Measurements from ENCODE around the gene FGF12.
"Not testable (repeated sequence)": the region's sequence is repeated elsewhere in the genome, so short reads cannot be mapped to it uniquely, and the experiment has no call there.

The FGF12 gene

DNA sequence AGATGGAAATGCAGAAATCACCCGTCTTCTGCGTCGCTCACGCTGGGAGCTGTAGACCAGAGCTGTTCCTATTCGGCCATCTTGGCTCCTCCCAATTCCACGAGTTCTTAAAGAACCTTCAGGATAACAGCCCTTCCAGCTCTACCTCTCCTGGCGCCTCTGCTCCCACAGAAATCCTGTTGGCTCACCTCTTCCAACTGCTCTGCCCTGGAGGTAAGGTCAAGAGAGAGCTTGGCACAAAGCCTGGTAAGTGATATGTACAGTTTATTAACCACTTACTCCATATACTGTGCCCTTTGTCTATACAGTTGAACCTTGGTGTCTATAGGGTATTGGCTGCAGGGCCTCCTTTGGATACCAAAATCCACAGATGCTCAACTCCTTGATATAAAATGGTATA lies 17.8 kb upstream of the FGF12 start:
- Histone ChIP-seq H3K4me1 (ENCODE audit: control insufficient read depth in 1 of 2, insufficient read depth in 2 of 2, low read length in 2 of 2) (no peaks in the 10 kb centered on the region), H3K4me3 (ENCODE audit: low read depth, low read length) (no peak overlapping the region), H3K18ac (ENCODE audit: low read length) (no peak overlapping the region), H4K91ac (ENCODE audit: low read depth, low read length) (no peak overlapping the region), H3K27ac (ENCODE audit: low read depth, low read length) (no peak overlapping the region), H3K9ac (ENCODE audit: low read length) (no peak overlapping the region), H3K23ac (ENCODE audit: low read length) (no peak overlapping the region), H2BK120ac (ENCODE audit: insufficient read depth, low read length, poor library complexity) (no peak overlapping the region), H3K36me3 (ENCODE audit: control insufficient read depth in 1 of 2, insufficient read depth in 2 of 2, low read length in 2 of 2) (no peaks in the 10 kb centered on the region), H3K14ac (ENCODE audit: low read length) (no peak overlapping the region), H3K4me2 (ENCODE audit: low read length) (no peak overlapping the region), H4K12ac (ENCODE audit: low read depth, low read length) (no peak overlapping the region), H4K8ac (ENCODE audit: low read depth, low read length) (no peak overlapping the region), H3K4ac (ENCODE audit: low read depth, low read length) (no peak overlapping the region), H3K9me3 (ENCODE audit: insufficient read depth, low read depth, low read length) (no peaks in the 10 kb centered on the region), H3K79me2 (ENCODE audit: control insufficient read depth, insufficient read depth, low read length, poor library complexity) (no peaks in the 10 kb centered on the region), H2AFZ (ENCODE audit: insufficient read depth, low read length, poor library complexity) (no peak overlapping the region), H3K79me1 (ENCODE audit: low read length) (no peaks in the 10 kb centered on the region), H2AK5ac (ENCODE audit: low read length) (no peak overlapping the region), H2BK12ac (ENCODE audit: low read length) (no peak overlapping the region), H2BK5ac (ENCODE audit: low read depth, low read length, poor library complexity) (no peak overlapping the region), H3K27me3 (ENCODE audit: insufficient read depth, low read length) (no peaks in the 10 kb centered on the region)
- WGBS (ENCODE audit: extremely low coverage, insufficient coverage, insufficient read length) = no CpG with 5 or more reads among the region's 7 CpGs
- DNase-seq = no peak

DNA sequence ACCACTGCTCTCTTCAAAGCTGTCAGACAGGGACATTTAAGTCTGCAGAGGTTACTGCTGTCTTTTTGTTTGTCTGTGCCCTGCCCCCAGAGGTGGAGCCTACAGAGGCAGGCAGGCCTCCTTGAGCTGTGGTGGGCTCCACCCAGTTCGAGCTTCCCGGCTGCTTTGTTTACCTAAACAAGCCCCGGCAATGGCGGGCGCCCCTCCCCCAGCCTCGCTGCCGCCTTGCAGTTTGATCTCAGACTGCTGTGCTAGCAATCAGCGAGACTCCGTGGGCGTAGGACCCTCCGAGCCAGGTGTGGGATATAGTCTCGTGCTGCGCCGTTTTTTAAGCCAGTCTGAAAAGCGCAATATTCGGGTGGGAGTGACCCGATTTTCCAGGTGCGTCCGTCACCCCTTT lies 17.3 kb upstream of the FGF12 start:
- H2BK12ac ChIP-seq (ENCODE audit: low read length); H3K27me3 ChIP-seq (ENCODE audit: insufficient read depth, low read length); H2AFZ ChIP-seq (ENCODE audit: insufficient read depth, low read length, poor library complexity); H3K4me1 ChIP-seq (ENCODE audit: control insufficient read depth in 1 of 2, insufficient read depth in 2 of 2, low read length in 2 of 2); H3K23ac ChIP-seq (ENCODE audit: low read length); H3K27ac ChIP-seq (ENCODE audit: low read depth, low read length); H3K4ac ChIP-seq (ENCODE audit: low read depth, low read length); H3K9me3 ChIP-seq (ENCODE audit: insufficient read depth, low read depth, low read length); H4K12ac ChIP-seq (ENCODE audit: low read depth, low read length); H3K9ac ChIP-seq (ENCODE audit: low read length); H3K36me3 ChIP-seq (ENCODE audit: control insufficient read depth in 1 of 2, insufficient read depth in 2 of 2, low read length in 2 of 2); H3K79me1 ChIP-seq (ENCODE audit: low read length); H3K79me2 ChIP-seq (ENCODE audit: control insufficient read depth, insufficient read depth, low read length, poor library complexity); H4K91ac ChIP-seq (ENCODE audit: low read depth, low read length); H3K14ac ChIP-seq (ENCODE audit: low read length); H4K8ac ChIP-seq (ENCODE audit: low read depth, low read length); DNase-seq; H3K18ac ChIP-seq (ENCODE audit: low read length); H3K4me2 ChIP-seq (ENCODE audit: low read length); H2BK120ac ChIP-seq (ENCODE audit: insufficient read depth, low read length, poor library complexity); H2BK5ac ChIP-seq (ENCODE audit: low read depth, low read length, poor library complexity); H3K4me3 ChIP-seq (ENCODE audit: low read depth, low read length); H2AK5ac ChIP-seq (ENCODE audit: low read length): not testable (repeated sequence)
- WGBS (ENCODE audit: extremely low coverage, insufficient coverage, insufficient read length) = no CpG with 5 or more reads among the region's 19 CpGs

DNA sequence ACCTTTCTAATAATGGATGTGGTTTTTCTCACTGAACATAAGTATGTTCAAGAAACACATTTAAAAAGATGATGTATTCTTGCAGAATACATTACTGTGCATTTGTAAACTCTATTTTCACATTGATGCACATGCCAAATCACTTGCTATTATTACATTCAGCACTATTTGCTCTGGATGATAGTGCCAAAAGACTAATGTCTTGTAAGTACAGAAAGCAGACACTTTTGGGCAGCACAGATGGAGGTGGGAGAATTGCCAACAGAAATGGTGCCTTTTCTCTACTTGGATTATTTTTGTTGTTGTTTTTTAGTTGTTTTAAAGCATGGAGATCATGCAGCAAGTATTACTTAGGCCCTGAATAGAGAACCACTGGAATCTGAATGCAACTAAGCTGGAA lies 10.2 kb upstream of the FGF12 start:
- Histone ChIP-seq H3K36me3 (ENCODE audit: control insufficient read depth in 1 of 2, insufficient read depth in 2 of 2, low read length in 2 of 2) (no peaks in the 10 kb centered on the region), H3K4me3 (ENCODE audit: low read depth, low read length) (no peak overlapping the region), H4K91ac (ENCODE audit: low read depth, low read length) (no peak overlapping the region), H3K18ac (ENCODE audit: low read length) (no peak overlapping the region), H3K4me1 (ENCODE audit: control insufficient read depth in 1 of 2, insufficient read depth in 2 of 2, low read length in 2 of 2) (no peaks in the 10 kb centered on the region), H2BK12ac (ENCODE audit: low read length) (no peak overlapping the region), H2AFZ (ENCODE audit: insufficient read depth, low read length, poor library complexity) (no peak overlapping the region), H3K23ac (ENCODE audit: low read length) (no peak overlapping the region), H3K4ac (ENCODE audit: low read depth, low read length) (no peak overlapping the region), H2AK5ac (ENCODE audit: low read length) (no peak overlapping the region), H3K27me3 (ENCODE audit: insufficient read depth, low read length) (no peaks in the 10 kb centered on the region), H3K79me1 (ENCODE audit: low read length) (no peaks in the 10 kb centered on the region), H2BK5ac (ENCODE audit: low read depth, low read length, poor library complexity) (no peak overlapping the region), H4K12ac (ENCODE audit: low read depth, low read length) (no peak overlapping the region), H2BK120ac (ENCODE audit: insufficient read depth, low read length, poor library complexity) (no peak overlapping the region), H3K14ac (ENCODE audit: low read length) (no peak overlapping the region), H3K9me3 (ENCODE audit: insufficient read depth, low read depth, low read length) (no peaks in the 10 kb centered on the region), H4K8ac (ENCODE audit: low read depth, low read length) (no peak overlapping the region), H3K79me2 (ENCODE audit: control insufficient read depth, insufficient read depth, low read length, poor library complexity) (no peaks in the 10 kb centered on the region), H3K27ac (ENCODE audit: low read depth, low read length) (no peak overlapping the region), H3K9ac (ENCODE audit: low read length) (no peak overlapping the region), H3K4me2 (ENCODE audit: low read length) (no peak overlapping the region)
- no peak for DNase-seq

DNA sequence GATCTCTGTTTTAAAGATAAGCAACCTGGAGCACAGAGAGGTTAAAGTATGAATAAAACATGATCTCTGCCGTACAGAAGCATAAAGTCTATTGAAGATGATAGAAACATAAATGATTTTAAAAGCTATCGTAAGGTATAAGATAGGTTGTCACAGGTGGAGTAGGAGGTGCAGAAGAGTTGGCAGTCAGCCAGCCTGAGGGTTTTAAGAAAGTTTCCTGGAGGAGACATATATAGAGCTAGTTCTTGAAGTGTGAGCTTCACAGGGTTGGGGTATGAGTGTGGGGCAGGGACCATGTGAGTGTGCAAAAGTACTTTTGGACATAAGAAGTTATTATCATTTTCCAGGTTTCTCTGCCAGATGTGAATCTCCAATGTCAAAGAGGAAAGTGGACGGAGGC lies 3.9 kb upstream of the FGF12 start:
- H4K91ac ChIP-seq (ENCODE audit: low read depth, low read length) = no peak overlapping the region
- H4K8ac ChIP-seq (ENCODE audit: low read depth, low read length) = no peak overlapping the region
- no peak overlapping the region for H4K12ac ChIP-seq (ENCODE audit: low read depth, low read length)
- H3K14ac ChIP-seq (ENCODE audit: low read length) = no peak overlapping the region
- no peak overlapping the region for H2BK120ac ChIP-seq (ENCODE audit: insufficient read depth, low read length, poor library complexity)
- H2AFZ ChIP-seq (ENCODE audit: insufficient read depth, low read length, poor library complexity) = no peak overlapping the region
- no peak for DNase-seq
- no peaks in the 10 kb centered on the region for H3K79me1 ChIP-seq (ENCODE audit: low read length)
- H3K4me3 ChIP-seq (ENCODE audit: low read depth, low read length) = no peak overlapping the region
- no peak overlapping the region for H2AK5ac ChIP-seq (ENCODE audit: low read length)
- no peaks in the 10 kb centered on the region for H3K36me3 ChIP-seq (ENCODE audit: control insufficient read depth in 1 of 2, insufficient read depth in 2 of 2, low read length in 2 of 2)
- H3K23ac ChIP-seq (ENCODE audit: low read length) = no peak overlapping the region
- no peak overlapping the region for H3K4me2 ChIP-seq (ENCODE audit: low read length)
- H3K4me1 ChIP-seq (ENCODE audit: control insufficient read depth in 1 of 2, insufficient read depth in 2 of 2, low read length in 2 of 2) = no peaks in the 10 kb centered on the region
- no peaks in the 10 kb centered on the region for H3K9me3 ChIP-seq (ENCODE audit: insufficient read depth, low read depth, low read length)
- no peak overlapping the region for H2BK12ac ChIP-seq (ENCODE audit: low read length)
- H3K9ac ChIP-seq (ENCODE audit: low read length) = no peak overlapping the region
- H3K27me3 ChIP-seq (ENCODE audit: insufficient read depth, low read length) = no peaks in the 10 kb centered on the region
- no peaks in the 10 kb centered on the region for H3K79me2 ChIP-seq (ENCODE audit: control insufficient read depth, insufficient read depth, low read length, poor library complexity)
- H2BK5ac ChIP-seq (ENCODE audit: low read depth, low read length, poor library complexity) = no peak overlapping the region
- no peak overlapping the region for H3K18ac ChIP-seq (ENCODE audit: low read length)
- no peak overlapping the region for H3K4ac ChIP-seq (ENCODE audit: low read depth, low read length)
- H3K27ac ChIP-seq (ENCODE audit: low read depth, low read length) = no peak overlapping the region
- no CpG with 5 or more reads among the region's 3 CpGs for WGBS (ENCODE audit: extremely low coverage, insufficient coverage, insufficient read length)

DNA sequence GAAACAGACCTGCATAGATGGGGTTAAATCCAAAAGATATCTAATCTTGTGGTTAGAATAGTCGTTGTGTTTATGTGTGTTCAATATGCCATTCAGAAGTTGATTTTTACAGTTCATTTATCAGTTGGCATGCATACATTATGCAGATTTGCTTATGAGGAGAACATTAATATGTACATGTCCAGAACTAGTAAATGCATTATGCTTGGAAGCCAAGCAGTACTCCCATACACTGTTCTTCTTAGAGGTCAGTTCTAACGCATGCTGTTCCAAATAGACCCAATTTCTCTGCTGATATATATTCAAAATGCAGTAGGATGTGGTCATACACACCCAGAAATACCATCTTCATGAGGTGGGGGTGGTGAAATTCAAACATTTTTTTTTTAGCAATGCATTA lies 956 bp downstream of the FGF12 start:
- no peak overlapping the region for H3K4ac ChIP-seq (ENCODE audit: low read depth, low read length)
- no peaks in the 10 kb centered on the region for H3K9me3 ChIP-seq (ENCODE audit: insufficient read depth, low read depth, low read length)
- H2AK5ac ChIP-seq (ENCODE audit: low read length) = no peak overlapping the region
- no peaks in the 10 kb centered on the region for H3K79me1 ChIP-seq (ENCODE audit: low read length)
- no peak overlapping the region for H2AFZ ChIP-seq (ENCODE audit: insufficient read depth, low read length, poor library complexity)
- H3K14ac ChIP-seq (ENCODE audit: low read length) = no peak overlapping the region
- no peak overlapping the region for H3K4me2 ChIP-seq (ENCODE audit: low read length)
- H3K18ac ChIP-seq (ENCODE audit: low read length) = no peak overlapping the region
- H3K79me2 ChIP-seq (ENCODE audit: control insufficient read depth, insufficient read depth, low read length, poor library complexity) = no peaks in the 10 kb centered on the region
- WGBS (ENCODE audit: extremely low coverage, insufficient coverage, insufficient read length) = no CpG with 5 or more reads among the region's 2 CpGs
- H4K8ac ChIP-seq (ENCODE audit: low read depth, low read length) = no peak overlapping the region
- no peak overlapping the region for H4K12ac ChIP-seq (ENCODE audit: low read depth, low read length)
- no peak for DNase-seq
- H3K4me1 ChIP-seq (ENCODE audit: control insufficient read depth in 1 of 2, insufficient read depth in 2 of 2, low read length in 2 of 2) = no peaks in the 10 kb centered on the region
- no peak overlapping the region for H3K23ac ChIP-seq (ENCODE audit: low read length)
- H3K36me3 ChIP-seq (ENCODE audit: control insufficient read depth in 1 of 2, insufficient read depth in 2 of 2, low read length in 2 of 2) = no peaks in the 10 kb centered on the region
- no peak overlapping the region for H2BK120ac ChIP-seq (ENCODE audit: insufficient read depth, low read length, poor library complexity)
- no peak overlapping the region for H2BK5ac ChIP-seq (ENCODE audit: low read depth, low read length, poor library complexity)
- no peak overlapping the region for H3K9ac ChIP-seq (ENCODE audit: low read length)
- no peaks in the 10 kb centered on the region for H3K27me3 ChIP-seq (ENCODE audit: insufficient read depth, low read length)
- no peak overlapping the region for H3K27ac ChIP-seq (ENCODE audit: low read depth, low read length)
- H2BK12ac ChIP-seq (ENCODE audit: low read length) = no peak overlapping the region
- H3K4me3 ChIP-seq (ENCODE audit: low read depth, low read length) = no peak overlapping the region
- no peak overlapping the region for H4K91ac ChIP-seq (ENCODE audit: low read depth, low read length)
